ENCODE measurements around the gene PILRB.
A peak's percentile ranks its signal among the peaks of the same experiment; 100 is the strongest.
"Not testable (repeated sequence)": the region's sequence is repeated elsewhere in the genome, so short reads cannot be mapped to it uniquely, and the experiment has no call there.

Gene PILRB

DNA sequence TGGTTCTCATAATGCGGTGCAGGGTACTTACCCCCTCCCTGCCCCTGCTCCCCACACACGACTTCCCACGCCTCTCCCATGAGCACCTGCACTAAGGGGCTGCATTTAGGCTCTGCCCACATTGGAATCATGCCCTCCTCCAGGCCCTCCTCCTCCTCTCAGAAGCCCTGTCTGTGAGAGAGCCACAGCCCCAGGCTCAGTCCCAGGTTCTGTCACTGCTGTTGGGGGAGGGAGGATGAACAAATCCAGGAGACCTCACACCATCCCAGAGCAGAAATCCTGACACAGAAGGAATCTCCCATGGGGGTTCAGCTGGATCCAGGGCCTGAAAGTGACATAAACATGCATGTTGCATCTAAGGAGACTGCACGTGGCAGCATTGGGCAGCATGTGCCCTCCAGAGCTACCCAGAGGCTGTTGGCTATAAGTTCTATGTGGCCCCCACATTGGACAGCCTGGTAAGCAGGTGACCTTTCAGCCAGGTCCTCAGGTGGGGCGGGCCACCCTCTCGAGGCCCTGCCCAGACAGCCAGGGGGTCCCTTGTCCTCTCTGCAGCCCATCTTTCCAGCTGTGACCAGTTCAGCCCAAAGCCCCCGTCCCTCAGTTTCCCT lies 13.7 kb downstream of the PILRB start:
- Histone ChIP-seq H3K4me1 (no peaks in the 10 kb centered on the region; the same call in 1 of the 2 replicates), H3K36me3 (peaks cover 6% of the 10 kb centered on the region; the same call in 1 of the 2 replicates), H3K27me3 (no peaks in the 10 kb centered on the region), H3K9me3 (no peaks in the 10 kb centered on the region), H3K4me3 (ENCODE audit: low read depth, low read length) (no peak overlapping the region)
- DNase-seq: peak; percentile 57
- TF ChIP-seq, protein P1, sequence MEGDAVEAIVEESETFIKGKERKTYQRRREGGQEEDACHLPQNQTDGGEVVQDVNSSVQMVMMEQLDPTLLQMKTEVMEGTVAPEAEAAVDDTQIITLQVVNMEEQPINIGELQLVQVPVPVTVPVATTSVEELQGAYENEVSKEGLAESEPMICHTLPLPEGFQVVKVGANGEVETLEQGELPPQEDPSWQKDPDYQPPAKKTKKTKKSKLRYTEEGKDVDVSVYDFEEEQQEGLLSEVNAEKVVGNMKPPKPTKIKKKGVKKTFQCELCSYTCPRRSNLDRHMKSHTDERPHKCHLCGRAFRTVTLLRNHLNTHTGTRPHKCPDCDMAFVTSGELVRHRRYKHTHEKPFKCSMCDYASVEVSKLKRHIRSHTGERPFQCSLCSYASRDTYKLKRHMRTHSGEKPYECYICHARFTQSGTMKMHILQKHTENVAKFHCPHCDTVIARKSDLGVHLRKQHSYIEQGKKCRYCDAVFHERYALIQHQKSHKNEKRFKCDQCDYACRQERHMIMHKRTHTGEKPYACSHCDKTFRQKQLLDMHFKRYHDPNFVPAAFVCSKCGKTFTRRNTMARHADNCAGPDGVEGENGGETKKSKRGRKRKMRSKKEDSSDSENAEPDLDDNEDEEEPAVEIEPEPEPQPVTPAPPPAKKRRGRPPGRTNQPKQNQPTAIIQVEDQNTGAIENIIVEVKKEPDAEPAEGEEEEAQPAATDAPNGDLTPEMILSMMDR (IDR thresholded peaks at IDR 0.05; ENCODE audit: low read depth, low read length): no peak

DNA sequence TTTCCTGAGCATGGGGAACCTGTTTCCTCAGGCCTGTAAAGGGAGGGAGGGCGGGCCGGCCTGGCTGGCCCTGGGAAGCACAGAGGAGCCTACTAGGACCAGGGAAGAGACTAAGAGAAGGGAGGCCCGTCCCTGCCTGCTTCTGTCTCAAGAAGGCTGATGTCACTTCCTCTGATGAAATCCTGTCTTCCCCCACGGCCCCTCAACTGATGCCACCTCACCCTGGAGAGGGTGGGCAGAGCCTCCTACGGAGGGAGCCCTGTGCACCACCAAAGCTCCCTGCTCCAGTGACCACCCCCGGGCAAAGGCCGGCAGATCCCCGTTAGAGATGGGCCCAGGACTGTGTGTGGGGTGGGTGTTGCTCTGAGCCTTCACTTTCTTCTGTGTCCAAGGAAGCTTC lies 14.3 kb downstream of the PILRB start:
- no peak overlapping the region for H3K4me3 ChIP-seq (ENCODE audit: low read depth, low read length)
- no peaks in the 10 kb centered on the region; the same call in 1 of the 2 replicates for H3K4me1 ChIP-seq
- H3K36me3 ChIP-seq: peaks cover 5% of the 10 kb centered on the region; the same call in 1 of the 2 replicates
- no peak for DNase-seq
- no peaks in the 10 kb centered on the region for H3K27me3 ChIP-seq
- TF ChIP-seq, protein P1 (IDR thresholded peaks at IDR 0.05; ENCODE audit: low read depth, low read length): no peak
- H3K9me3 ChIP-seq: no peaks in the 10 kb centered on the region

DNA sequence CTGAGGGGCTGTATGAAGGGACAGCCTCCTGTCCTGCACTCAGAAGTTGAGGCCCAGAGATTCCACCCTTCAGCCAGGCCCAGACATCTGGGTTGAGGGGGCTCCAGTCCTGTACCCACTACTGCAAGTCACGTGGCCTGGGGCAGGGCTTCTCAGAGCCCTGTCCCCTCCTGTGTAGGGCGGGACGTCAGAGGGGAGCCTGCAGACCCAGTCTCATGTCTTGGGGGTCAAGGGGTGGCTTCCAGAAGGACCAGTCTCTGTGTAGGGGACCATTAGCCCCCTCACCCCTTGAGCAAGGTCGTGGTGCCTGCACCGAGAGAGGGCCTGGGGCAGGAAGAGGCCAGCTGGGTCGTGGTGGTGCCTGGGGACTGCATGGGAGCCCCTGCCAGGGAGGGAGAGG lies 14.8 kb downstream of the PILRB start:
- H3K4me3 ChIP-seq (ENCODE audit: low read depth, low read length): no peak overlapping the region
- peaks cover 2% of the 10 kb centered on the region; the same call in 1 of the 2 replicates for H3K36me3 ChIP-seq
- H3K27me3 ChIP-seq: no peaks in the 10 kb centered on the region
- DNase-seq: no peak
- TF ChIP-seq, protein P1 (IDR thresholded peaks at IDR 0.05; ENCODE audit: low read depth, low read length): no peak
- H3K4me1 ChIP-seq: no peaks in the 10 kb centered on the region; the same call in 1 of the 2 replicates
- H3K9me3 ChIP-seq: no peaks in the 10 kb centered on the region

DNA sequence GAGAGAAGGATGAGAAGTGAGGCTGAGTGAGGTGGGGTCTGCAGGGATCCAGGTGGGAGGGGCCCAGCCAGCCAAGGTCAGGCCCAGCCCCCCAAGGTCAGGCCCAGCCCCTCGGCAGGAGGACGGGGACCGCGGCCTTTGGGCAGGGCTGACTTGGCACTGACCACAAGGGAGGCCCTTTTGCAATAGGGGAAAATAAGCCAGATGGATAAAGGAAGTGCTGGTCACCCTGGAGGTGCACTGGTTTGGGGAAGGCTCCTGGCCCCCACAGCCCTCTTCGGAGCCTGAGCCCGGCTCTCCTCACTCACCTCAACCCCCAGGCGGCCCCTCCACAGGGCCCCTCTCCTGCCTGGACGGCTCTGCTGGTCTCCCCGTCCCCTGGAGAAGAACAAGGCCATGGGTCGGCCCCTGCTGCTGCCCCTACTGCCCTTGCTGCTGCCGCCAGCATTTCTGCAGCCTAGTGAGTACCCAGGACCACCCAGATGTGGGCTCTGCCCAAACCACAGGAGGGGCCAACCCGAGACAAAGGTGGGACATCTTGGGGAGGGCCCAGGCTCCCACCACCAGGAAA lies 15.4 kb downstream of the PILRB start, which contains the start of gene PILRA:
PILRA (plus strand) TSS at position 227 of the 571 bp plus-strand sequence; CDS start at position 397, 170 bp downstream.
- Histone ChIP-seq H3K9me3 (no peaks in the 10 kb centered on the region), H3K4me3 (ENCODE audit: low read depth, low read length) (no peak within 1 kb of the TSS), H3K27me3 (no peaks in the 10 kb centered on the region), H3K36me3 (no peaks in the 10 kb centered on the region), H3K4me1 (no peaks in the 10 kb centered on the region; the same call in 1 of the 2 replicates)
- TF ChIP-seq, protein P1 (IDR thresholded peaks at IDR 0.05; ENCODE audit: low read depth, low read length): no peak
- DNase-seq: no peak

DNA sequence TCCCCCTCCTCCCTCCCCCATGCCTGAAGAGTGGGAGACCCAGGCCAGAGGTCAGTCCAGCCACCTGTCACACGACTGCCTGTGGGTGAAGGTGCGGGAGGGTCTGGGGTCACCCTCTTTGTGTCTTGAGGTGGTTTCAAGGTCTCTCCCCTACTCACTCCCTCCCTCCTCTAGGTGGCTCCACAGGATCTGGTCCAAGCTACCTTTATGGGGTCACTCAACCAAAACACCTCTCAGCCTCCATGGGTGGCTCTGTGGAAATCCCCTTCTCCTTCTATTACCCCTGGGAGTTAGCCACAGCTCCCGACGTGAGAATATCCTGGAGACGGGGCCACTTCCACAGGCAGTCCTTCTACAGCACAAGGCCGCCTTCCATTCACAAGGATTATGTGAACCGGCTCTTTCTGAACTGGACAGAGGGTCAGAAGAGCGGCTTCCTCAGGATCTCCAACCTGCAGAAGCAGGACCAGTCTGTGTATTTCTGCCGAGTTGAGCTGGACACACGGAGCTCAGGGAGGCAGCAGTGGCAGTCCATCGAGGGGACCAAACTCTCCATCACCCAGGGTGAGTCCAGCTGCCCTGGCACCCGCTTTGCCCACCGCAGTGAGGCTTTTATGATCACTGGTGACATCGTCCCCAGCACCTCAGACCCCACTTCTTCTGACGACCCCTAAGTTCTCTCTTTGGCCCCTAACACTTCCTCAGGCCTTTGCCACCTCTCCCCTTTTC lies 16.1 kb downstream of the PILRB start:
- not testable (repeated sequence) for H3K27me3 ChIP-seq; DNase-seq; H3K9me3 ChIP-seq; H3K36me3 ChIP-seq; H3K4me3 ChIP-seq (ENCODE audit: low read depth, low read length); H3K4me1 ChIP-seq
- TF ChIP-seq, protein P1 (IDR thresholded peaks at IDR 0.05; ENCODE audit: low read depth, low read length): peak; percentile 13; the same call in 1 of the 2 replicates

All from BE2C (cell line).